HuH-7 (cell line): ENCODE results near the gene HMCN1.

ENCODE experiments used
- DNase-seq: peaks from one replicate; pipeline ENCODE4 v3.0.0; 2011; ENCODE audit warnings: low spot score

HMCN1 gene

GRCh38 chr1:185912504-185912903 is 178.3 kb downstream of the HMCN1 start:
- no peak for DNase-seq

GRCh38 chr1:185914089-185914488 is 179.9 kb downstream of the HMCN1 start:
- no peak for DNase-seq

- DNase-seq, result no peak
Measured at GRCh38 chr1:185916861-185917260, 182.7 kb downstream of the HMCN1 start.

GRCh38 chr1:185917646-185918045 is 183.5 kb downstream of the HMCN1 start:
- DNase-seq, result peak; percentile 6

GRCh38 chr1:185920602-185921001 is 186.4 kb downstream of the HMCN1 start:
- no peak for DNase-seq

GRCh38 chr1:185921636-185922035 is 187.4 kb downstream of the HMCN1 start:
- DNase-seq, result no peak

GRCh38 chr1:185926588-185926987 is 192.4 kb downstream of the HMCN1 start:
- no peak for DNase-seq

- DNase-seq, result no peak
Measured at GRCh38 chr1:185929776-185930175, 195.6 kb downstream of the HMCN1 start.

- no peak for DNase-seq
Measured at GRCh38 chr1:185931438-185931837, 197.2 kb downstream of the HMCN1 start.

GRCh38 chr1:185933580-185933979 is 199.4 kb downstream of the HMCN1 start:
- DNase-seq, result no peak

- no peak for DNase-seq
Measured at GRCh38 chr1:185934476-185935189, 200.4 kb downstream of the HMCN1 start.

GRCh38 chr1:185935360-185935759 is 201.2 kb downstream of the HMCN1 start:
- no peak for DNase-seq

- no peak for DNase-seq
Measured at GRCh38 chr1:185936641-185937040, 202.4 kb downstream of the HMCN1 start.

GRCh38 chr1:185938396-185938795 is 204.2 kb downstream of the HMCN1 start:
- DNase-seq, result no peak

- DNase-seq, result no peak
Measured at GRCh38 chr1:185939142-185939541, 205.0 kb downstream of the HMCN1 start.

- DNase-seq, result no peak
Measured at GRCh38 chr1:185942961-185943360, 208.8 kb downstream of the HMCN1 start.

- DNase-seq, result no peak
Measured at GRCh38 chr1:185956881-185957280, 222.7 kb downstream of the HMCN1 start.

GRCh38 chr1:185957441-185958363 is 223.5 kb downstream of the HMCN1 start:
- DNase-seq, result no peak

- DNase-seq, result no peak
Measured at GRCh38 chr1:185960422-185961321, 226.5 kb downstream of the HMCN1 start.

- no peak for DNase-seq
Measured at GRCh38 chr1:185961664-185962063, 227.5 kb downstream of the HMCN1 start.

- no peak for DNase-seq
Measured at GRCh38 chr1:185964946-185965345, 230.8 kb downstream of the HMCN1 start.

GRCh38 chr1:185965870-185966269 is 231.7 kb downstream of the HMCN1 start:
- DNase-seq, result no peak
